Measurements from ENCODE around the gene SLC28A1. TPM values are rescaled to one million over a fixed set of nuclear protein-coding genes. Genes with fewer than 3 reads are reported as not detected.

The SLC28A1 gene
- total RNA-seq, 2 donors from 2014 or later: 0.80 TPM; not detected in 1

DNA sequence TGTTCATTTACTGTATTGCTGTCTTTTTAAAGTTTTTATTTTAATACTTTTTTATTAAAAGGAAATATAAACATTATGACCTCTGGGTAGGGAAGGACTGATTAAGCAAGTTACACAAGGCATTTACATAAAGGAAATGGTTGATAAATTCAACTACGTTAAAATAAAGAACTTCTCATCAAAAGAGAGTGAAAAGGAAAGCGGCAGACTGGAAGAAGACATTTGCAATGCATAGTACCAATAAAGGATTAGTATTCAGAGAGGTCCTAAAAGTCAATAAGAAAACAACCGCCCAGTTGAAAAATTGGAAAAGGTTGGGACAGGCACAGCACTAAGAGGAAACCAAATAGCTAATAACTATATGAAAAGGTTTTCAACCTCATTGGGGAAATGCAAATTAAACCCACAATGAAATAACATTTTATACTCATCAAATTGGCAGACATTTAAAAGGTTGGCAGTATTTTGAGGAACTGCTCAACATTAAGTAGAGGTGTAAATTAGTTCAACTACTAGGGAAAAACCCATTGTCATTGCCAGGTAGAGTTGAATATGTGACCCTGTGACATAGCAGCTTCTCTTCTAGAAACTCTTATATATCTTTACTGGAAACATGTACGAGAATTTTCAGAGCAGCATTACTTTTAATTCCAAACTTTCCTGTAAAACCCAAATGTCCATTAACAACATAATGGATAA lies 106.7 kb downstream of the SLC28A1 start:
- TF ChIP-seq, protein P1, sequence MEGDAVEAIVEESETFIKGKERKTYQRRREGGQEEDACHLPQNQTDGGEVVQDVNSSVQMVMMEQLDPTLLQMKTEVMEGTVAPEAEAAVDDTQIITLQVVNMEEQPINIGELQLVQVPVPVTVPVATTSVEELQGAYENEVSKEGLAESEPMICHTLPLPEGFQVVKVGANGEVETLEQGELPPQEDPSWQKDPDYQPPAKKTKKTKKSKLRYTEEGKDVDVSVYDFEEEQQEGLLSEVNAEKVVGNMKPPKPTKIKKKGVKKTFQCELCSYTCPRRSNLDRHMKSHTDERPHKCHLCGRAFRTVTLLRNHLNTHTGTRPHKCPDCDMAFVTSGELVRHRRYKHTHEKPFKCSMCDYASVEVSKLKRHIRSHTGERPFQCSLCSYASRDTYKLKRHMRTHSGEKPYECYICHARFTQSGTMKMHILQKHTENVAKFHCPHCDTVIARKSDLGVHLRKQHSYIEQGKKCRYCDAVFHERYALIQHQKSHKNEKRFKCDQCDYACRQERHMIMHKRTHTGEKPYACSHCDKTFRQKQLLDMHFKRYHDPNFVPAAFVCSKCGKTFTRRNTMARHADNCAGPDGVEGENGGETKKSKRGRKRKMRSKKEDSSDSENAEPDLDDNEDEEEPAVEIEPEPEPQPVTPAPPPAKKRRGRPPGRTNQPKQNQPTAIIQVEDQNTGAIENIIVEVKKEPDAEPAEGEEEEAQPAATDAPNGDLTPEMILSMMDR (IDR thresholded peaks at IDR 0.05): no peak
- H3K36me3 ChIP-seq: no peaks in the 10 kb centered on the region
- DNase-seq: no peak
- no peak overlapping the region for H3K27ac ChIP-seq
- intact Hi-C loops (cut with DNase I): no loop called here
- H3K4me1 ChIP-seq: peaks cover 14% of the 10 kb centered on the region
- no peak overlapping the region for H3K9ac ChIP-seq (ENCODE audit: low read depth in 2 of 2, low read length in 2 of 2)
- H3K4me3 ChIP-seq: no peak overlapping the region
- no peaks in the 10 kb centered on the region for H3K9me3 ChIP-seq
- H3K27me3 ChIP-seq: no peaks in the 10 kb centered on the region

DNA sequence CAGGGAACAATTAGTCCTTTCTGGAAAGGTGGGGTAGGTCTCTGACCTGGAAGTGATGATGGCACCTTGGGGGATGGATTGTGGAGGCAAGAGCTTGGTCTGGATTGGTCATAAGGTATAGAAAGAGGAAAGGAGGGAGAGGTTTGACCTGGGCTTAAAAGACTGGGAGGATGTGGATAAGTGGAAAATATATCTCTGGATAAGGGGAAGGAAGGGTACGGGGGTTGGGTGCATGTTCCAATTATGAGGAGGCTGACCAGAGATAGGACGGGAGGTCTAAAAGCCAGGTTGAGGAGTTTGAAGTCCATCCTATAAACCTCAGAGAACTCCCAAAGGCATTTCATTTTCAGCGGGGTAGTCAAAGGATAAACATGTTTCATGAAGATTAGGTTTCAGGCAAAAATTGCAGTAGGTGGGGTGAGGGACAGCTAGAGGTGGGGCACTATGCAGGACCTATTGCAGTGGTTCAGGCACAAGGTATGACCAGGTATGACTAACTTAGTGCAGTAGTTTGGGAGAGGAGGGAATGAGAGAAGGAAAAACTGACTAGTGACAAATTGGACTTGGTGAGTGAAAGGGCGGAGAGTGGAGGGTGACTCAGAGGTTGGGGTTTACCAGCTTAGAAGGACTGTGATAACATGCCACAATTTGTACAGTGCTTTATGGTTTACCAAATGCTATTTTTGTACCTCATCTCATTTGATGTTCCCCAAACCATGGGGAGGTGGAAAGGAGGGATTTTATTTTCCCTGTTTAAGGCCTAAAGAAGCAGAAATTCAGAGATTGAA lies 107.9 kb downstream of the SLC28A1 start:
- no peaks in the 10 kb centered on the region for H3K36me3 ChIP-seq
- H3K4me3 ChIP-seq: no peak overlapping the region
- peak; percentile 52 for DNase-seq
- peaks cover 14% of the 10 kb centered on the region for H3K4me1 ChIP-seq
- peak overlapping the region; percentile 62 for H3K27ac ChIP-seq
- intact Hi-C loops (cut with DNase I): no loop called here
- H3K9me3 ChIP-seq: no peaks in the 10 kb centered on the region
- peak overlapping the region in 1 of 2 donors; percentile 26 for H3K9ac ChIP-seq (ENCODE audit: low read depth in 2 of 2, low read length in 2 of 2)
- H3K27me3 ChIP-seq: no peaks in the 10 kb centered on the region
- TF ChIP-seq, protein P1 (IDR thresholded peaks at IDR 0.05): no peak

Other genes starting within 250 kb of the SLC28A1 start
- 10 to 100 TPM; 15.3 to 24.3 TPM for gene WDR73, start 230.4 kb upstream of the SLC28A1 start, total RNA-seq
- 1 to 10 TPM; 2.8 to 4.4 TPM for gene NMB, start 226.5 kb upstream of the SLC28A1 start, total RNA-seq
- 100 to 1,000 TPM; 146 to 154 TPM for gene SEC11A, start 168.5 kb upstream of the SLC28A1 start, total RNA-seq
- gene ZNF592, start 136.1 kb upstream of the SLC28A1 start, total RNA-seq: 10 to 100 TPM; 25.9 to 27.0 TPM
- 1 to 10 TPM in 1 of 2 donors, under 1 TPM in 1; 0.74 to 2.4 TPM for gene ALPK3, start 67.3 kb upstream of the SLC28A1 start, total RNA-seq
- 10 to 100 TPM; 63.3 to 85.3 TPM for gene PDE8A, start 97.2 kb downstream of the SLC28A1 start, total RNA-seq

All from colonic mucosa (tissue), 4 donors.